GM12878 (cell line): ENCODE measurements around the gene PSMF1. TPM values are rescaled to one million over a fixed set of nuclear protein-coding genes. Genes with fewer than 3 reads are reported as not detected.

Source experiments
- ATAC-seq: fragments of 200-7000 bp; cut with Tn5 transposase; 3 replicates; pipeline ENCODE4 v1.9.1; 2020; ENCODE audit warnings: mild to moderate bottlenecking, moderate library complexity
- BruUV-seq: library from RNA; stranded (reverse); fragments of 400-500 nt; replicated peaks from 2 replicates; lab custom pipeline; 2021; lab: Mats Ljungman, UMichigan
- CTCF ChIA-PET: fragments of 300-600 bp; sonication (Branson Sonifier 250); formaldehyde crosslinking; extraction: SDS; loops from one replicate; lab custom pipeline; 2021; ENCODE audit warnings: inconsistent platforms; lab: Yijun Ruan, JAX
- POLR2A ChIA-PET: fragments of 350-600 bp; formaldehyde crosslinking; extraction: SDS; loops from one replicate; lab custom pipeline; 2021; ENCODE audit warnings: inconsistent platforms; lab: Charles Lee
- RAD21 ChIA-PET: fragments of 300-600 bp; sonication (Branson Sonifier 250); formaldehyde crosslinking; loops from one replicate; lab custom pipeline; 2023; ENCODE audit warnings: antibody characterized with exemption; ENCODE audit not compliant: unreplicated experiment; lab: Charles Lee
- SMC1A ChIA-PET: fragments of 300-600 bp; sonication (Branson Sonifier 250); formaldehyde crosslinking; loops from one replicate; lab custom pipeline; 2023; ENCODE audit not compliant: unreplicated experiment, uncharacterized antibody; lab: Charles Lee
- DNase-seq: peaks from one replicate; pipeline ENCODE4 v3.0.0-alpha.2; 2011; ENCODE audit warnings: low read depth, low spot score
- FAIRE-seq: peaks from 3 replicates; lab custom pipeline; 2011; peaks lifted over from hg19 to GRCh38; lab: Jason Lieb, UNC
- H2AFZ ChIP-seq: 2 replicates; pipeline ENCODE4 v1.6.0; 2011; ENCODE audit warnings: low read depth, low read length, control low read depth; ENCODE audit not compliant: control insufficient read depth
- H3K27ac ChIP-seq: 2 replicates; pipeline ENCODE4 v1.5.1; 2011; ENCODE audit warnings: control low read depth; ENCODE audit not compliant: control insufficient read depth, insufficient read depth
- H3K27me3 ChIP-seq, 2 experiments: replicated peaks in 1 of 2; 2 replicates each; pipeline versions ENCODE4 v1.6.0 to v1.6.1; 2011; ENCODE audit warnings: low read length in 1 of 2; ENCODE audit not compliant: control insufficient read depth in 2 of 2, insufficient read depth in 2 of 2
- H3K36me3 ChIP-seq, 2 experiments: 2 replicates each; pipeline ENCODE4 v1.5.1; 2011; ENCODE audit warnings: low read length in 1 of 2; ENCODE audit not compliant: control insufficient read depth in 2 of 2, insufficient read depth in 2 of 2
- H3K4me1 ChIP-seq: 2 replicates; pipeline ENCODE4 v1.6.1; 2011; ENCODE audit warnings: mild to moderate bottlenecking, low read length, moderate library complexity, mixed read lengths; ENCODE audit not compliant: control insufficient read depth, insufficient read depth
- H3K4me2 ChIP-seq: 2 replicates; pipeline ENCODE4 v1.6.0; 2011; ENCODE audit warnings: control low read depth; ENCODE audit not compliant: control insufficient read depth, insufficient read depth
- H3K4me3 ChIP-seq: fragments of 200-600 bp; sonication (generic); 2 replicates; pipeline ENCODE4 v1.5.1; 2016
- H3K79me2 ChIP-seq: 2 replicates; pipeline ENCODE4 v1.6.0; 2011; ENCODE audit warnings: low read length; ENCODE audit not compliant: control insufficient read depth, insufficient read depth
- H3K9ac ChIP-seq: 2 replicates; pipeline ENCODE4 v1.8.0; 2011; ENCODE audit warnings: low read length, control low read depth, mixed read lengths; ENCODE audit not compliant: control insufficient read depth, insufficient read depth
- H3K9me3 ChIP-seq: replicated peaks from 3 replicates; pipeline ENCODE4 v1.5.1; 2011; ENCODE audit warnings: mild to moderate bottlenecking, low read length; ENCODE audit not compliant: control insufficient read depth, insufficient read depth
- H4K20me1 ChIP-seq: 2 replicates; pipeline ENCODE4 v1.6.0; 2011; ENCODE audit not compliant: control insufficient read depth, insufficient read depth
- ASH2L ChIP-seq: fragments of 300-600, 200-600 bp; sonication (generic); IDR thresholded peaks from 2 replicates; pipeline ENCODE4 v1.6.1; 2017; ENCODE audit warnings: low read depth, mild to moderate bottlenecking, borderline replicate concordance
- ATF3 ChIP-seq: IDR thresholded peaks from 2 replicates; pipeline ENCODE4 v1.6.1; 2011; ENCODE audit warnings: low read depth, mild to moderate bottlenecking, low read length, moderate library complexity, borderline replicate concordance; ENCODE audit errors: extremely low read depth
- ATF7 ChIP-seq: fragments of 450-650 bp; IDR thresholded peaks from 2 replicates; pipeline ENCODE4 v1.6.1; 2016; ENCODE audit warnings: low read depth, mild to moderate bottlenecking
- BACH1 ChIP-seq: fragments of 450-650 bp; IDR thresholded peaks from 2 replicates; pipeline ENCODE4 v1.6.1; 2017; ENCODE audit warnings: mild to moderate bottlenecking, borderline replicate concordance
- EZH2 ChIP-seq: IDR thresholded peaks from 2 replicates; pipeline ENCODE4 v1.6.1; 2012; ENCODE audit warnings: low read depth, mild to moderate bottlenecking, control low read depth, inconsistent platforms, low read length, borderline replicate concordance; ENCODE audit not compliant: control insufficient read depth
- FOS ChIP-seq: IDR thresholded peaks from 3 replicates; pipeline ENCODE4 v1.6.1; 2011; ENCODE audit warnings: borderline replicate concordance; ENCODE audit not compliant: insufficient read length; ENCODE audit errors: extremely low read depth
- MEF2A ChIP-seq: IDR thresholded peaks from 2 replicates; pipeline ENCODE4 v1.6.1; 2011; ENCODE audit warnings: low read depth, mild to moderate bottlenecking, low read length, moderate library complexity; ENCODE audit not compliant: insufficient read depth
- MXI1 ChIP-seq: fragments of 150-350 bp; IDR thresholded peaks from 2 replicates; pipeline ENCODE4 v1.6.1; 2011; ENCODE audit warnings: low read depth, mild to moderate bottlenecking, inconsistent platforms, low read length, improper control_type of control experiment
- NFIC ChIP-seq: IDR thresholded peaks from 2 replicates; pipeline ENCODE4 v1.6.1; 2012; ENCODE audit warnings: low read depth, mild to moderate bottlenecking, inconsistent platforms, low read length, moderate library complexity
- NR2C1 ChIP-seq: fragments of 450-650 bp; IDR thresholded peaks from 2 replicates; pipeline ENCODE4 v1.6.1; 2017; ENCODE audit warnings: antibody characterized with exemption, mild to moderate bottlenecking, moderate library complexity
- POLR2AphosphoS2 ChIP-seq: IDR thresholded peaks from 2 replicates; pipeline ENCODE4 v1.6.1; 2011; ENCODE audit warnings: low read depth, mild to moderate bottlenecking, low read length, improper control_type of control experiment, moderate library complexity
- POLR2AphosphoS5 ChIP-seq: IDR thresholded peaks from 2 replicates; pipeline ENCODE4 v1.6.1; 2011; ENCODE audit warnings: mild to moderate bottlenecking, low read length, inconsistent platforms
- POU2F2 ChIP-seq: IDR thresholded peaks from 3 replicates; pipeline ENCODE4 v1.6.1; 2011; ENCODE audit warnings: low read depth, mild to moderate bottlenecking, low read length, borderline replicate concordance
- SUZ12 ChIP-seq: fragments of 200-600 bp; sonication (generic); IDR thresholded peaks from one replicate; pipeline ENCODE4 v1.6.1; 2018; ENCODE audit warnings: antibody characterized with exemption, mild to moderate bottlenecking; ENCODE audit not compliant: unreplicated experiment
- WGBS: methylation state at CpG from one replicate; pipeline ENCODE4 v1.1.6; 2016; ENCODE audit warnings: low lambda C conversion rate; ENCODE audit not compliant: insufficient replicate concordance, insufficient coverage; ENCODE audit errors: missing lambda C conversion rate; 5-methylcytosine and 5-hydroxymethylcytosine counted together
- in situ Hi-C: fragments of 300-500 bp; cut with MboI; formaldehyde crosslinking; loops from 9 replicates; pipeline ENCODE4 v1.14.3; 2018; ENCODE audit warnings: mixed read lengths
- intact Hi-C: fragments of 100-400 bp; cut with micrococcal nuclease; formaldehyde crosslinking; loops from one replicate; pipeline ENCODE4 v1.14.2; 2022; ENCODE audit not compliant: unreplicated experiment
- polyA plus RNA-seq, 11 experiments: library from polyadenylated mRNA; depleted of rRNA in 4 of 11; unstranded in 6 of 11; stranded (reverse) in 5 of 11; fragments of >200 nt; fragmentation: Nextera tagmentation in 4 of 11; fragmentation: Illumina TruSeq in 1 of 11; extraction: Ambion mirVana in 4 of 11; extraction: Trizol in 1 of 11; gene quantifications; 1 replicate in 1 of 11; 2 replicates in 10 of 11; pipeline versions ENCODE4 v1.2.1 to v1.2.3, GENCODE V29; 2011 to 2016; ENCODE audit warnings: inconsistent platforms in 2 of 11, missing spikeins in 2 of 11, low read depth in 1 of 11
- total RNA-seq, 4 experiments: library from RNA; depleted of rRNA in 3 of 4; stranded (reverse); fragments of >200 nt in 3 of 4; fragmentation: Illumina TruSeq in 1 of 4; extraction: Trizol in 1 of 4; gene quantifications; 2 replicates each; pipeline versions ENCODE4 v1.2.1 to v1.2.3, GENCODE V29; 2013 to 2021

Gene PSMF1
- total and polyA plus RNA-seq, 10 of the 15 experiments (the other 5 are each of a cell fraction or from before 2014, with no cell fraction given) = 14.2 to 173 (median 40.6) TPM

GRCh38 chr20:1164871-1165270 lies 46.5 kb downstream of the PSMF1 start:
- POLR2A ChIA-PET = no interaction called here
- SMC1A ChIA-PET = no interaction called here
- in situ Hi-C loops = no loop called here

GRCh38 chr20:1165521-1165920 lies 47.1 kb downstream of the PSMF1 start:
- CTCF ChIA-PET = interaction anchor here (0.7 kb wide), 1 partner anchor 14 kb away, joined by 3 read pairs; no protein-coding TSS in a partner anchor
- Histone ChIP-seq H3K4me3 (no peak overlapping the region), H3K4me2 (no peak overlapping the region), H4K20me1 (no peaks in the 10 kb centered on the region), H3K9ac (no peak overlapping the region), H3K27me3 (no peaks in the 10 kb centered on the region), H3K27ac (no peak overlapping the region), H3K36me3 (peaks cover 23 to 55% of the 10 kb centered on the region in 2 experiments), H2AFZ (no peak overlapping the region), H3K79me2 (no peaks in the 10 kb centered on the region), H3K9me3 (no peaks in the 10 kb centered on the region), H3K4me1 (peaks cover 7% of the 10 kb centered on the region; the same call in 1 of the 2 replicates)
- no TSS peak for BruUV-seq
- FAIRE-seq (no peak), DNase-seq (no peak), ATAC-seq (no peak)
- WGBS = 58% methylated on average over 1 of the region's 1 CpG
- SMC1A ChIA-PET = no interaction called here
- POLR2A ChIA-PET = no interaction called here
- TF ChIP-seq NFIC = no peak
- TF ChIP-seq SUZ12 = no peak
- no peak for TF ChIP-seq MXI1
- no peak for TF ChIP-seq NR2C1
- TF ChIP-seq ASH2L = no peak
- TF ChIP-seq FOS = no peak
- no peak for TF ChIP-seq BACH1
- TF ChIP-seq MEF2A = no peak
- no peak for TF ChIP-seq ATF7
- no peak for TF ChIP-seq POLR2AphosphoS5
- in situ Hi-C loops = no loop called here
- RAD21 ChIA-PET = no interaction called here
- intact Hi-C loops = no loop called here

More at GRCh38 chr20:1164871-1165270, 46.5 kb downstream of the PSMF1 start:
- H3K4me3 ChIP-seq = no peak overlapping the region
- no peaks in the 10 kb centered on the region for H4K20me1 ChIP-seq
- no peak overlapping the region for H3K4me2 ChIP-seq
- H3K4me1 ChIP-seq = peaks cover 7% of the 10 kb centered on the region; the same call in 1 of the 2 replicates
- no peak overlapping the region for H3K9ac ChIP-seq
- DNase-seq (no peak), FAIRE-seq (no peak), ATAC-seq (no peak)
- TSS peak; percentile 41 for BruUV-seq
- H3K79me2 ChIP-seq = no peaks in the 10 kb centered on the region
- H3K9me3 ChIP-seq = no peaks in the 10 kb centered on the region
- intact Hi-C loops = no loop called here
- no peak overlapping the region for H2AFZ ChIP-seq
- WGBS = 96% methylated on average over 7 of the region's 7 CpGs
- ChIA-PET CTCF (no interaction called here), RAD21 (no interaction called here)
- TF ChIP-seq POLR2AphosphoS2 (no peak), EZH2 (no peak), POU2F2 (no peak), ATF3 (no peak)
- H3K27me3 ChIP-seq = no peaks in the 10 kb centered on the region
- peaks cover 24 to 54% of the 10 kb centered on the region in 2 experiments for H3K36me3 ChIP-seq
- H3K27ac ChIP-seq = no peak overlapping the region
